ENCODE results near the gene FASTK.

The FASTK gene

DNA sequence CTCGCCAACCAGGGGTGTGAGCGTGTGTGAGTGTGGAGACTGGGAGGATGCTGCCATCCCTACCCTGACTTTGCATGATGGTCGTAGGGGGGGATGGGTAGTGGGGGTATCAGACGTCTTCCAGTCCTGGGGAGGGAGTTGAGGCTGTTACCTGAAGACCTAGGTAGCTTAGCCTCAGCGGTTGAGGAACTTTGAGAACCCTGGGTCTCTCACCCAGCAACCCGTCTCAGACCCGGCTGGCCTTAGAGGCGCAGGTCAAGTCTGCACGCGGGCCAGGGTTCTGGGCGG lies 18.6 kb downstream of the FASTK start:
- no peak for DNase-seq

DNA sequence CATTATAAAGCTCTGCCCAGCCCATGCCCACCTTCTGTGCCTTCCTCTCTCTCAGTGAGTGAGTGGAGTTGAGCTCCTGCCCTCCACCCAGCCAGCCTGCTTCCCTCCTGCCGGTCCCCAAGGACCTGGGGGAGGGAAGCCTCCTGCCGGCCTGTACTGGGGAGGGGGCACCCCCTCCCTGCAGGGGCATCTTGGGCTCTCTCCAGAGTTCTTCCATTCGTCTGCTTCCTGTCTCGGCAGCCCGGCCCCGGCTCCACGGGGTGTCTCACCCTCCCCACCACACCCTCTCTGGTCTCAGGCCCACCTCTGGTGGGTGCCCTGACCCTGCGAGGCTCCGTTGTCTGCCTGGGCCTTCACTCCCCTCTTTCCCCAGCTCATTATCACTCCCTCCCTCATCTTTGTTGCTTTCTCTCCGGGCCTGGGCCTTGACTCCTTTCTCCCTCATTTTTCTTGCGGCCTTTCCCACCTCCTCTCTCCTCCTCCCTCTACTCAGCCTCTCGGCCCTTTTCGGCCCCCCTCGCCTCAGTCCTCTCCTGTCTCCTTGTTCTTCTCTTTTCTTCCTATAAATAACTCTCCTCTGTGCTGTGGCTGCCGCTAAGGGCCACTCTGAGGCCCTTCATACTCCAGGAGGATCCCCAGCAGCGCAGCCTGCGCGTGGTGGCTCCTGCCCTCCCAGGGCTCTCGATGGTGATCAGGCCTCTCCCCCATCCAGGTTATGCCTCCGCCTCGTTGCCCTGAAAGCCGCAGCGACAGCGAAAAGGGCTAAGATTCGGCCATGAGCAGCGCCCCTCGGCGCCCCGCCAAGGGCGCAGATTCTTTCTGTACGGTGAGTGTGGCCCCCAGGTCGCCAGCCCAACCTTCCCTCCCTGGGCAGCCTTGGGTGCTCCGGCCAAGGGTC lies 19.1 kb downstream of the FASTK start:
- DNase-seq = no peak

DNA sequence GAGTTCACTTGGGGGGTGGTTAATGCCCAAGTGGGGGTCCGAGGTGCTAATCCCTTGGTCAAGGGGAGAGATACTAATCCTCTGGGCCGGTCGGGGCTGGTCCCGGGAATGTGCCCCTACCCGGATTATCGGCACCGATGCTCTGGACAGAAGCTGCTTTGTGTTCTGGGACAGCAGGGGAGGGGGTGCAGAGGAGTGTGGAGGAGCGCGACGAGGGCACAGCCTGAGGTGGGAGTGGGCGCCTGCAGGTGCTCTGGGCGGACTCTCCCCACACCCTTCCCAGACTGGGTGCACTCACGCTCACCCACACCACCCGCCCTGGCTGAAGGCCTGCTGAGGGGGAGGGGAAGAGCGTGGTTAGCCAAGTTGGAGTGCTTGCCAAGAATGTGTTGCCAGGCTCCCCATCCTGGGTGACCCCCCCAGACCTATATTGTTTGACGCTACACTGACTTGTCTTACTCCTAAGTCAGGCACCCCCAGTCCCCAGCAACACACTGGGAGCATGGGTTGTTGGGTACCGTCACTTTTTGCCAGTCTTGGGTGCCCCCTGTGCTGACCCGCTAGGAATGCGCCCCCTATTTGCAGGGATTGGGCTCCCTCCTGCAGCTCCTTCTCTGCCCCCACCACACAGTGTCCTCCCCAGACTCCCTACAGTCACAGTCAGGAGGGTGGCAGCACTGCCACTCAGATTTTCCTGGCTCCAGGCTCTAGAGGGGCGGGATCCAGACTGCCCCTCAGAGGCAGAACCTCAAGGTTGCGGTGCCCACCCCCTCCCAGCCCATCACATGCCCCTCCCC lies 20.0 kb downstream of the FASTK start:
- DNase-seq = peak; percentile 62

DNA sequence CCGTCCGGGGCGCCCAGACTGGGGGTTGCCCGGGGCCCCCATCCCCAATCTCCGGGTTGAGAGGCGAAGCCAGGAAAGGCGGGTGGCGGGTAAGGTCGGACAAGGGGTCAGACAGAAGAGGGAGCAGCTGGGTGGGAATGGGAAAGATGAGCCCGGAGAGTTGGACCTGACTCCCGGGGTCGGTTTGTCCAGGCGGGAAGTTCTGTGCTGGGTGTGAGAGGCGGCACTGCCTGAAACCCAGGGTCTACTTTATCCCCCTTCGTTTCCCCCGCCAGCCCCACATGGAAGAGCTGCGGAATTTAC lies 20.5 kb downstream of the FASTK start:
- no peak for DNase-seq

DNA sequence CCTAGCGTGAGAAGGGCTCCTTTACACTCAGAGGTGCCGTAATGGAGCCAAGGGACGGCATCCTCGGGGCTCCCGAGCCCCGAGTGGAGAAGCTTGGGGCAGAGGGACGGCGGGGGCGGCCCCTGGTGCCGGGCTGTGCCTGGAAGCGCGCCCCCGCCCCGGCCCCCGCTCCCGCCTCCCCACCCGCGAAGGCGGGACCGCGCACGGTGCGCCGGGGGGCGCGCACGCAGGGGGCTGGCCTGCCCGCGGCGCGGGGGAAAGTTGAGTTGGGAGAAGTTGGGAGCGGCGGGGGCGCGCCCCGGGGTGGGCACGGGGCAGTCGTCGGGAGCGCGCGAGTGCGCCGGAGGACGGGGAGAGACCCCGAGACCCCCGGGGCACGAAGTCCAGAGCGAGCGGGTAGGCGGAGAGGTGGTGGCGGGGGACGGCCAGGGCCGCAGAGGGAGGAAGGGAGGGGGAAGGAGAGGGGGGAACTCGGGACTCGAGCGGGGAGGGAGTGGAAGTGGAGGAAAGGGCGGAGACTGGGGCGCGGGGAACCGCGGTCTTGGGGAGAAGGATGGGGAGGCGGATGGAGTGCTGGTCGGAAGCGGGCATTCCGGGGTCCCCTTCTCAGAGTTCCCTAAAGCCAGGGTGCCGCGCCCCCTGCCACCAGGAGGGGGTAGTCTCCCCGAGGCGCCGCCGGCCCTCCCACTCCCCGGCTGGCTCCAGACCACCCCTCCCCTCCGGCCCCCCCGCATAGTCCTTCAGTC lies 21.1 kb downstream of the FASTK start, which contains the start of gene SLC4A2:
Gene SLC4A2, plus strand, starts transcription at position 223 of the 746 bp plus-strand sequence. CDS start 2,399 bp downstream, outside the sequence.
- peak; percentile 90 for DNase-seq

DNA sequence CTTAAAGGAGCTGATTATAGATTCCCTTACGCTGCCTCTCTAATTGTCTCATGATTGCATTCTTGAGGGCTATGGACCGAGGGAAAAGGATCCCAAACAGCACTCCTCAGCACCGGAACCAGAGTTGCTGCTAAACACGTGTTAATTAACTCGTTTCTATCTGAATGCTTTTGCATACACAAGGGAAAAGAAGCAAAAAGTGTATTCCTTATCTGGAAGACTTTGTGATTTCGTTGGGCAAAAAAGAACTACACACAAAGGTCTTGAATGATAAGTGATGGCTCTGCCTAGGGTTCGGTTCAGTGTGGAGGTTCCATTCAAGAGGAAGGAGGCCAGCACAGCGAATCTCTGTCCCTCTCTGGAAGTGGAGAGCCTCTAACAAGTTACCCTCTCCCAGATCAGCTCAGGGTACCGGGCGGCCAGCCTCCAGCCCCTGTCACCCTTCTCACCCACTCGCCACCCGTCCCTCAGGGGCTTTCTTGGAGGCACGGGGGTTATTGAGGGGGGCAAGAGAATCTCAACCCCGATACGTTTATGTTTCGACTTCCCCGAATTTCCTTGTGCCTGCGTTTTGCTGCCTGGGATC lies 21.7 kb downstream of the FASTK start:
- DNase-seq = no peak

DNA sequence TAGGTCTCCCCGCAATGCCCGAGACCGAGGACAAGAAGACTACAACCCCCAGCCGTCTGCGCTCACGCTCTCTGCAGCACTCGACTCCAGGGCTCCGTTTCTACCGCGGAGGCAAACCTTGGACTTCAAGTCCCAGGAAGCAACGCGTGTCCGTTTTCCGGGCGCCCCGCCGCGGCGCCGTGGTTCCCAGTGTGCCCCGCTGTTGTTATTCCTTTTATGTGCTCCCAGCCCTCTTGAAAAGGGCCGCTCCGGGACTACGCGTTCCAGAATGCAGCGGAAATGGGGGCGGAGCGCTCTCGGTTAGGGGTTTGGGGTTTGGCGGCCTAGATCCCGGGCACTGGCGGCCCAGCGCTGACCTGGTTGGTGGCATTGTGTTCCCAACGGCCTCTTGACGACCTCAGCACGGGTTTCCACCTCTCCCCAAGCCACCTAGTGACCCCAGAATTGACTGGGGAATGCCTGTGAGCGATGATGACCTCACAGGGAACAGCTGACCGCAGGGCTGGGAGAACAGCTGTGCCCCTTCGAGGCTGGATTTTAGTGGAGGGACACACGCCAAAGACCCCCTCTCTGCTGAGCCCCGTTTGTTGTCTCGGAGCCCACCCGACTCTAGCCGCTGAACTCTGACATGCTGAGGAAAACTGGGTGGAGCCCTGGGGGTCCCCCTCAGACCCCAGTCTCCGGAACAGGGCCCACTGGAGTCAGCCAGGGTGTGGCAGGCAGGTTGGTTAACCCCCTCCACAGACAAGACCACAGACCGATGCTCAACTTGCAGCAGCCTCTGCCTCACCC lies 22.4 kb downstream of the FASTK start:
- DNase-seq = peak; percentile 99

DNA sequence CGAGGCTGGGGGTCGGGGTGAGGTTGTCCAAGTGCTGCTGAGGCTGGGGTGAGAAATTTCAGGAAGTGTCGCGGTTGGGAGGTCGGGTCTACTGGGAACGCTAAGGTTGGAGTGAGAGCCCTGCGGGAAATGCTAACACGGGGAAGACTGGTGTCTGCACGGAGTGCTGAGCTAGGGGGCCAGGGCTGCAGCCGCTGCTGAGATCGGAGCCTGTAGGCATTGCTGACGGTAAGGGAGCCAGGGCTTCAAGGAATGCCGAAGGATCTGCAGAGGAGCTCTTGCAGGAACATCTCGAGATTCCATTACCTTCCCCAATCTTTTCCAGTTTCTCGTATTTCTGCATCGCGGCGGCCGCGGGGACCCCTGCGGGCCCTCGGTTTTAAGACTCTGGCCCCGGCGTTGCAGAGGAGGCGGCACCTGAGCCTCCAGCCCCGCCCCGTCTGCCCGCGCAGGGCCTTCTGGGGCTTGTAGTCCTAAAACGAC lies 23.1 kb downstream of the FASTK start, which contains the start of gene CDK5:
Gene CDK5, minus strand, starts transcription at position 392 of the 483 bp plus-strand sequence. Its CDS starts 49 bp downstream, at position 343.
- DNase-seq = no peak

DNA sequence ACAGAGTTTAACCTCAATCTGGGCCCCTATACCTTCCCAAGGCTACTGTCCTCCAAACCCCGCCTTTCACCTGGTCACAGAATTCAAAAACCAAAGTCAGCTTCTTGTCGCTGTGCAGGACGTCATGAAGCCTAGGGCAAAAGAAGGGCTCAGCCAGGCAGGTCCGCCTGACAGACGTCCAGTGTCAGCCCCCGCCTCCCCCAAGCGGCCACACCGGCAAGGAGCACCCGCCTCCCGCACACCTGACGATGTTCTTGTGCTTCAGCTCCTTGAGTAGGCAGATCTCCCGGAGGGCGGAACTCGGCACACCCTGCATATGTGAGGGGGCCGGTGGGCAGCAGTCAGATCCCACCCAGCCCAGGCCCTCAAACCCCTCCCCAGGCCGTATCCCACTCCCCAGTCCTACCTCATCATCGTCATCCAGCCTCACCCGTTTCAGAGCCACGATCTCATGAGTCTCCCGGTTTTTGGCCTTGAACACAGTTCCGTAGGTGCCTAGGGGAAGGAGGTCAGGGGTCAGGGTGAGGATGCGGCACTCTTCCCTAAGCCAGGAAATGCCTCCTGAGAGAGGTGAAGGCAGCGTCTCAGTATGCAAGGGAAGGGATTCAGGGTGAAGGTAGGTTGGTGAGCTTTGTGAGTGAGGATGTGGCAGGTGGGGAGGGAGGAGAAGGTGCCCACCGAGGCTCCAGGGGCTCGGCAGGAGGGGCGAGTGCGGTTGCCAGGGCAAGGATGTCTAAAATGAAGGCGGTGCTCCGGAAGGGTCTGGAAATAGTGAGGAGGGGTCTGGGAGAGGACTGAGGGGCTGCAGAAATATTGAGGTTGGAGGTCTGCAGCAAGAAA lies 23.7 kb downstream of the FASTK start:
- DNase-seq = no peak

DNA sequence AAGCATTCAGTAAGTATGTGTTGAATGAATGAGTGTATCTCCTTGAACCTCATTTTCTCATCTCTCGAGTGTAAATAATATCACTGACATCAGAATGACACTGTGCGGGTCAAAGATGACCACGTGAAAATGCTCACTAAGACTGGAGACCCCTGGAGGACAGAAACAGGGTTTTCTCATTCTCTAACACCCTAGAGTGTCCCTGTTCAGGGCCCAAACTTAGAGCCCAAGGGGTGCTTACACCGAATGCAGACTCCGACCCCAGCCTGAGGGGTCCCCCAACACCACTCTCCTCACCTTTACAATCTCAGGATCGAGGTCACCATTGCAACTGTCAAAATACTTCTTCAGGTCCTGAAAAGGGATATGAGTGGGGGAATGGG lies 24.3 kb downstream of the FASTK start:
- no peak for DNase-seq

DNA sequence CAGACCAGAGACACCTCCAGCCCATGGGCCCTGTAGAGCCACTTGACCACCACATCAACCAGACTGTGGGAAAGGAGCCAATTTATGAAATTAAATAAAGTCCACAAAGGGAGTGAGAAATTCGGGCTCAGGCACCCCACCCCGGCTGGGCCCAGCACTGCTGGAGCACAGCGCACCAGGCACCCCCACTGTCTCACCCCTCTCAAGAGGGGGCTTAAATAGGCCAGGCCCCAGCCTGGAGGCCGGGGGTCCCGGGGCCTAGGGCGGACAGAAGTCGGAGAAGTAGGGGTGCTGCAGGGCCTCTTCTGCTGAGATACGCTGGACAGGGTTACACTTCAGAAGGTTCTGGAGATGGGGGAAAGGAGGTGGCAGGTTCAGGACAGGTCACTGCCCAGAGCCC lies 26.9 kb downstream of the FASTK start:
- no peak for DNase-seq

DNA sequence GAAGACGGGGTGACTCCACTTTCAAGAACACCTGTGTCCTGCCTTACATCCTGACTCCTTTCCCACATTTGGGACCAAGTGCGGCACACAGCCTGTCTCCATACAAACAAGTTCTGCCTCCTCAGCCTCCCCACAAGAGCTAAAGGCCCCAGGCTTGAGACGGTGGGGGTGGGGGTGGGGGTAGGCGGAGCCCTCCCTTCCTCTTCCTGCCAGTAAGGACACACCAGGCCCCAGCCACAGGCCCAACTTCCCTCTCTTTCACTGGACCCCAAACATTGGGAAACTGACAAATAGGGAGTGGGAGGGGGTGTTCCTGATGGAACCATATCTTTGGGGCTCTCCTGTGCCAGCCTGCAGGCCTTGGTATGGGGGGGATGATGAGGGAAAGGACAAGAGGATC lies 27.5 kb downstream of the FASTK start:
- no peak for DNase-seq

DNA sequence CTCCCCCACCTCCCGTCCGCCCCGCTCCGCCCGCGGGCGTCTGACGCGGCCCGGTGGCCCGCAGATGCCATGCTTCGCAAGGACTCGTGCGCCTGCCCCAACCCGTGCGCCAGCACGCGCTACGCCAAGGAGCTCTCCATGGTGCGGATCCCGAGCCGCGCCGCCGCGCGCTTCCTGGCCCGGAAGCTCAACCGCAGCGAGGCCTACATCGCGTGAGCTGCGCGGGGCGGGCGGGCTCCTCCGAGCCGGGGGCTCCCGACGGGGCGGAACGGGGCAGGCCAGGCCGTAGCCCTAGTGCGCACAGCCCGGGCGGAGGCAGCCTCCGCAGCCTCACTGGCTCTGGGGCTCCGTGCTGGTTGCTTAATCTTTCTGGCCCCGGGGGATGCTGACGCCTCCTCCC lies 29.5 kb downstream of the FASTK start:
- DNase-seq = peak; percentile 76

DNA sequence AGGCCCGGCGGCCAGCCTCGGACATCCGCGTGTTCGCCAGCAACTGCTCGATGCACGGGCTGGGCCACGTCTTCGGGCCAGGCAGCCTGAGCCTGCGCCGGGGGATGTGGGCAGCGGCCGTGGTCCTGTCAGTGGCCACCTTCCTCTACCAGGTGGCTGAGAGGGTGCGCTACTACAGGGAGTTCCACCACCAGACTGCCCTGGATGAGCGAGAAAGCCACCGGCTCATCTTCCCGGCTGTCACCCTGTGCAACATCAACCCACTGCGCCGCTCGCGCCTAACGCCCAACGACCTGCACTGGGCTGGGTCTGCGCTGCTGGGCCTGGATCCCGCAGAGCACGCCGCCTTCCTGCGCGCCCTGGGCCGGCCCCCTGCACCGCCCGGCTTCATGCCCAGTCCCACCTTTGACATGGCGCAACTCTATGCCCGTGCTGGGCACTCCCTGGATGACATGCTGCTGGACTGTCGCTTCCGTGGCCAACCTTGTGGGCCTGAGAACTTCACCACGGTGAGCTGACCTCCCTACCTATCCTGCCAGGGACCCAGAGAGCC lies 31.6 kb downstream of the FASTK start:
- DNase-seq = no peak

DNA sequence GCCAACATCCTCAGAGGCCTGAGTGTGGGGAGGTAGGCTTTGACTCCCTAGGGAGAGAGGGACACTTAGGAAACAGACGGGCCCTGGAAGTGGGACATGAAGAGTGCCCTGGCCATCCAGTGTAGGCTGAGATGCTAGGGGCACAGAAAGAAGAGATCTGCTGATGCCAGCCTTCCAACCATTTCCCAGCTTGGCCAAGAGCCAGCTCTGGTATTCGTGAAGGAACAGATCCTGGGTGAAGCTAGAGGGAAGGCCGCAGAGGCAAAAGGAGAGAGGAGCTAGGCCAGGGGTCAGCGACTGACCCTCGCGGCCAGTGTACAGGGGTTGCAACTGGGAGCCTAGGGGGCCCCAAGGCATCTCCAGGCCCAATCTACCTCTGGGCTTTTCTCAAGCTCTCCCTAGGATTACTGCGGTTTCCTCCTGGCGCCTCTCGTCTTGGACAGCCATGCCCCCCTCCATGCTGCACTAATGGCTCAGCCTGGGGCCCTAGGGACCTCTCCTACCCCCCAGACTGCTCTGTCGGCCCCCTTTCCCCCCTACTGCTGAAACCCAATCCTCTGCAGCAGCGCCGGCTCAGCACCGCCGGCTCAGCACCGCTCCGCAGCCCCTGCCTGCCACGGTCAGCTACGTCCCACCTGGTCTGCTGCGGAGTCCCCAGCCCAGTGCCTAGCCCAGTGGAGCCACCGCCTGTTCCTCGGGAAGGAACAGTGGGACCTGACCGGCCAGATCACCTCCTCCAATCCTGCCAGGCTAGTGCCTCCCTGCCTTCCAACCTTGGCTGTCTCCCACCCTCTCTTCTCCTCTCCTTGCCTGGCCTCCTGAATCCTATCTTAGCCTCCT lies 32.4 kb downstream of the FASTK start, which contains the start of gene ASIC3:
Gene ASIC3, plus strand, starts transcription at position 556 of the 840 bp plus-strand sequence. CDS start 355 bp downstream, outside the sequence.
- no peak for DNase-seq

DNA sequence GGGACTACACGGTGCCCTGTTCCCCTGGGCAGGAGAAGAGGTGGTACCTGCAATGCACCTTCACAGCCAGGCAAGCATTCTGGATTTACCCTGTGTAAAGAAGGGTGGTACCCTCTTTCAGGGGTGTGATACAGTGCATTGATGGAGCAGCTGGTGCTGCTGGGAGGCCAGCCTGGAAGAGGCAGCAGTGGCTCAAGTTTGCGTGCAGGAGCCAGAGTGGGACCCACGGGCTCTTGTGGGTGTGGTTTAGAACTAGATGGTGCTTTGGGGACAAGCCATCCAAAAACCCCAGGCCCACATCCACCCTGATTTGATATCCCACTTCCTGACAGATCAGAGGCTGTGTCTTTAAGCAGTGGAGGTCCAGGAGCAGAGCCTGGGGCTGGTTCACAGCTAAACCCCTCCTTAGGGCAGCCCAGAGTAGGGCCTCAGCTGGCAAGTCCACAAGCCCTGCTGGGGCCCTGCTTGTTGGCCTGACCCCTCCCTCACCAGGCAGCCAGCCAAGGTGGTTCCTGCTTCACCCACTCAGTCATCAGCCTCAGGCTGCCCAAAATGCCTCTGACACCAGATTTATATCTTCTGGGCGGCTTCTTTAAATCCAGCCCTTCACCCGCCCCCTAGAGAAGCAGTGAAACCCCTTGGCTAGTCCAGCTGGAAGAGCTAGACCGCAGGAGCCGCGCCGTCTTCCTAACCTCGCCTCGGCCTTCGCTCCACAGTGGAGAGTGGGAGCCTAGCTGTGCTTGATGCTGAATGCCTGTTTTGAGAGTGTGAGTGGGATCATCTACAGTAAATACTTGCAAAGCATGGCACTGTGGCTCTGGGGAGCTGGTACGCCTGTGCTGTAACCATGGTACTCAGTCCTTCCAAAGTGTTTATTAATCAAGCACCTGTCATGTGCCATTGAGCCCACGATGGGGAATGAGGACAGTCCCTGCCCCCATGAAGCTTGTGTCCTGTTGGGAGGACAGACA lies 33.7 kb downstream of the FASTK start:
- peak; percentile 89 for DNase-seq

DNA sequence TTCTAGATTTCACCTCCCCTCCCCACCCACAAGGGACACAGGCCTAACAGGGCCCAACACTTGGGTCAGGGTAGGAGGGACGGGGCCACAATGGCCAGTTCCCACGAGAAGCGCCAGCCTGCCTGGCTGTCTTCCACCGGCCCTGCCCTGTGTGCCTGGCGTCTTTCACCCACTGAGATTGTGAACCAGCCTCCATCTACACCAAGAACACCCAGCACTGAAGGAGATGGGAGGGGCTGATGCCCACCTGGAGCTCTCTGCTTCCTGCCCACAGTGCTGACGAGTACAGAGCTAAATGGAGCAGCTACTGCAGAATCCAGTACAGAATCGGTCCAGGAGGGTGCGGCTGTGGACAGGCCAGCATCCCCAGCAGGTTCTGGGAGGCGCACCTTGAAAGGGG lies 34.6 kb downstream of the FASTK start:
- no peak for DNase-seq

DNA sequence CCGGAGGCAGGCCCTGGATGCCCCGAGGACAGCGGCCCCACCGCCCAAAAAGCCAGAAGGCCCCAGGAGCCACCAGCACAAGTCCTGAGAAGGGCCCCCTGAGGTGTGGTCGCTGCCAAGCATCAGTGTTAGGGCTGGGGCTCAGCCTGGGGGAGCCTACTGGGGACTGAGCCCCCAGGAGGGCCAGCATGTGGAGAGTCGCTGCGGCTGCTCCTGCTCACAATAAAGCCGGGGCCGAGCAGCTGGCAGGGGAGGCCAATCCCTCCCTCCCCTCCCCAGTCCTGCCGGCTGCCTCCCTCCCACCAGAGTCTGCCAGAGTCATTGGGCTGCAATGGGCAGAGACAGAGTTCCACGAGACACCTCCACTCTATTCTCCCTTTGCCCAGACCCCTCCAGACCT lies 35.3 kb downstream of the FASTK start:
- DNase-seq = no peak
